Measurements from ENCODE around the gene NTRK3.

- no peak for TF ChIP-seq CTCF (optimal IDR thresholded peaks at IDR 0.05 in 1 of 3, IDR thresholded peaks at IDR 0.05 in 1 of 3, conservative IDR thresholded peaks at IDR 0.05 in 1 of 3; ENCODE audit: extremely low read depth in 1 of 3, insufficient read depth in 2 of 3, low read length in 3 of 3)
- no peak for TF ChIP-seq EZH2 (IDR thresholded peaks at IDR 0.05; ENCODE audit: low read length)
Observed at GRCh38 chr15:87962428-87962827, 294.1 kb downstream of the NTRK3 start.
